ENCODE results near the gene ATOH8.
"Not testable (repeated sequence)": the region's sequence is repeated elsewhere in the genome, so short reads cannot be mapped to it uniquely, and the experiment has no call there.

The ATOH8 gene

DNA sequence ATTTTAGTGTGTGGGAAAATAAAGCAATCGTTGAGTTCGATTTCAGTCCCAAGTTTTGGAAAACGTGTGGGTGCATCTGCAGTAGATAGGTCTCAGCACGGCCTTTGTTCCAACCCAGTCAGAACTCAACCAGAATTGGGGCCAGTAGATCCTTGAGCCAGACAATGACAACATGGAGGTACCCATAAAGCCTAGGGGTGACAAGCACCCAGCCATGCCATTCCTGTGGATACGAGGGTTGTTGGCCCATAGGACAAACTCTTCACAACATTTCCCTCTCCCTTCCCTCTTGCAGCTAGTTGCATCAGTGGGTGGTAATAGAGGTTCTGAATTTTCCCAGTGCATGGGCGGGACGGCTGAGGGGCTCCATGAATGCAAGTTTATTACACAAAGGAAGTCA, 74.9 kb downstream of the ATOH8 start:
- DNase-seq (ENCODE audit: low read depth) = no peak
- H3K4me3 ChIP-seq (ENCODE audit: low read length) = no peak overlapping the region
- TF ChIP-seq, protein P1, sequence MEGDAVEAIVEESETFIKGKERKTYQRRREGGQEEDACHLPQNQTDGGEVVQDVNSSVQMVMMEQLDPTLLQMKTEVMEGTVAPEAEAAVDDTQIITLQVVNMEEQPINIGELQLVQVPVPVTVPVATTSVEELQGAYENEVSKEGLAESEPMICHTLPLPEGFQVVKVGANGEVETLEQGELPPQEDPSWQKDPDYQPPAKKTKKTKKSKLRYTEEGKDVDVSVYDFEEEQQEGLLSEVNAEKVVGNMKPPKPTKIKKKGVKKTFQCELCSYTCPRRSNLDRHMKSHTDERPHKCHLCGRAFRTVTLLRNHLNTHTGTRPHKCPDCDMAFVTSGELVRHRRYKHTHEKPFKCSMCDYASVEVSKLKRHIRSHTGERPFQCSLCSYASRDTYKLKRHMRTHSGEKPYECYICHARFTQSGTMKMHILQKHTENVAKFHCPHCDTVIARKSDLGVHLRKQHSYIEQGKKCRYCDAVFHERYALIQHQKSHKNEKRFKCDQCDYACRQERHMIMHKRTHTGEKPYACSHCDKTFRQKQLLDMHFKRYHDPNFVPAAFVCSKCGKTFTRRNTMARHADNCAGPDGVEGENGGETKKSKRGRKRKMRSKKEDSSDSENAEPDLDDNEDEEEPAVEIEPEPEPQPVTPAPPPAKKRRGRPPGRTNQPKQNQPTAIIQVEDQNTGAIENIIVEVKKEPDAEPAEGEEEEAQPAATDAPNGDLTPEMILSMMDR (conservative IDR thresholded peaks at IDR 0.05; ENCODE audit: low read depth, low read length) = no peak

DNA sequence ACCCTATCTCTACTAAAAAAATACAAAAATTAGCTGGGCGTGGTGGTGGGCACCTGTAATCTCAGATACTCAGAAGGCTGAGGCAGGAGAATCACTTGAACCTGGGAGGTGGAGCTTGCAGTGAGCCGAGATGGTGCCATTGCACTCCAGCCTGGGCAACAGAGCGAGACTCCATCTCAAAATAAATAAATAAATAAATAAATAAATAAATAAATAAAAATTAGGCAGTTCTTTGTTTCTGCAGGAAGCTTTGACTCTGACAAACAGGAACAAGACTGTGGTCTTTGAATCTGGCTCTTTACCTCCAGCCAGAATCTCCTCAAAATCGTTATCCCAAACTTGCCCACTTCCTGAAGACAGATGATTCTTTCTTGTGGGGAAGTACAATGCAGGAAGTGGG, 75.6 kb downstream of the ATOH8 start:
- not testable (repeated sequence) for DNase-seq (ENCODE audit: low read depth); H3K4me3 ChIP-seq (ENCODE audit: low read length)

DNA sequence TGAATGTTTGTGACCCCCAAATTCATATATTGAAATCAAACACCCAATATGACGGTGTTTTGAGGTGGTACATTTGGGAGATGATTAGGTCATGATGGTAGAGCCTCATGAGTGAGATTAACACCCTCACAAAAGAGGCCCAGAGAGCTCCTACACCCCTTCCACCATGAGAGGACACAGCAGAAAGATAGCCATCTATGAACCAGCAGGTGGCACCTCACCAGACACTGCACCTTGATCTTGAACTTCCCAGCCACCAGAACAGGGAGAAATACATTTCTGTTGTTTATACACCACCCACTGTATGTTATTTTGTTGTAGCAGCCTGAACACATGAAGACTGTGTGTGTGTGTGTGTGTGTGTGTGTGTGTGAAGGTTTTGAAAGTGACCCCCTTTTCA, 76.9 kb downstream of the ATOH8 start:
- DNase-seq (ENCODE audit: low read depth) = no peak
- TF ChIP-seq, protein P1 (conservative IDR thresholded peaks at IDR 0.05; ENCODE audit: low read depth, low read length) = peak; percentile 16
- H3K4me3 ChIP-seq (ENCODE audit: low read length) = no peak overlapping the region

DNA sequence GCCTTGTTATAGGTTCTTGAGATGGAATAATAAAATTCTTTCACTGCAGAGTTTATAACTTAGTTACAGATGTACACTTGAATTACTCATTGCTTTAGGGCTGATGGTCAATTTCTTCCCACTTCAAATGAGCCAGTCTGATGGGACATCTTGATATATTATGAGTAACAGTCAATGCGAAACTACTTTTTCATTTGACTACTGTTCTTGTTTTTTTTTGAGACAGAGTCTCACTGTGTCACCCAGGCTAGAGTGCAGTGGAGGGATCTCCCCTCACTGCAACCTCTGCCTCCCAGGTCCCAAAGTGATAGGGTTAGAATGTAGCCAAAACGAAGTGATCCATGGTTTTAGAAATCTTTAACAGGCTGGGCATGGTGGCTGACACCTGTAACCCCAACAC, 77.9 kb downstream of the ATOH8 start:
- TF ChIP-seq, protein P1 (conservative IDR thresholded peaks at IDR 0.05; ENCODE audit: low read depth, low read length) = no peak
- H3K4me3 ChIP-seq (ENCODE audit: low read length) = no peak overlapping the region
- no peak for DNase-seq (ENCODE audit: low read depth)

DNA sequence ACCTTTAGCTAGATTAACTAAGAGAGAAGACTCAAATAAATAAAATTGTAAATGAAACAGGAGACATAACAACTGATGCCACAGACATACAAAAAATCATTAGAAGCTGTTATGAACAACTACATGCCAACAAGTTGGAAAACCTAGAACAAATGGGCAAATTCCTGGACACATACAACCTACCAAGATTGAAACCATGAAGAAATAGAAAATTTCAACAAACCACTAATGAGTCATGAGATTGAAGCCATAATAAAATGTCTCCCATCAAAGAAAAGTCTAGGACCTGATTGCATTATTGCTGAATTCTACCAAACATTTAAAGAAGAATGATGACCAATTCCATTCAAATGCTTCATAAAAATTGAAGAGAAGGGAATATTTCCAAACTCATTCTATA, 80.7 kb downstream of the ATOH8 start:
- TF ChIP-seq, protein P1 (conservative IDR thresholded peaks at IDR 0.05; ENCODE audit: low read depth, low read length) = no peak
- no peak for DNase-seq (ENCODE audit: low read depth)
- no peak overlapping the region for H3K4me3 ChIP-seq (ENCODE audit: low read length)
